Measurements from ENCODE around the gene RHOA.

- TF ChIP-seq CTCF (IDR thresholded peaks at IDR 0.05): no peak
- no peak for TF ChIP-seq POLR2A (IDR thresholded peaks at IDR 0.05)
These were observed 1.5 kb downstream of the RHOA start for GRCh38 chr3:49410066-49410845.
